Neutrophil (primary cell): ENCODE data around the gene ZNF362.
"Not testable (repeated sequence)": the region's sequence is repeated elsewhere in the genome, so short reads cannot be mapped to it uniquely, and the experiment has no call there.

Experiments used
- H3K27ac ChIP-seq: fragments of 200-600 bp; sonication (generic); 2 replicates; pipeline ENCODE4 v1.5.1; 2016; ENCODE audit warnings: mild to moderate bottlenecking, moderate library complexity
- H3K27me3 ChIP-seq: fragments of 200-600 bp; sonication (generic); 2 replicates; pipeline ENCODE4 v1.6.0; 2016; ENCODE audit warnings: mild to moderate bottlenecking
- H3K36me3 ChIP-seq: fragments of 200-600 bp; sonication (generic); 2 replicates; pipeline ENCODE4 v1.5.1; 2017
- H3K4me1 ChIP-seq, 2 experiments: fragments of 200-600 bp in 1 of 2; sonication (generic) in 1 of 2; 1 replicate in 1 of 2; 2 replicates in 1 of 2; pipeline versions ENCODE4 v1.5.1 to v1.6.1; 2013 to 2016; ENCODE audit warnings: low read depth in 1 of 2, low read length in 1 of 2, mild to moderate bottlenecking in 1 of 2, moderate library complexity in 1 of 2; ENCODE audit not compliant: control insufficient read depth in 1 of 2, insufficient read depth in 1 of 2
- H3K4me3 ChIP-seq, 2 experiments: fragments of 200-600 bp in 1 of 2; sonication (generic) in 1 of 2; 1 replicate in 1 of 2; 2 replicates in 1 of 2; pipeline ENCODE4 v1.5.1; 2013 to 2016; ENCODE audit warnings: low read depth in 1 of 2, low read length in 1 of 2, mild to moderate bottlenecking in 1 of 2, moderate library complexity in 1 of 2
- H3K9me3 ChIP-seq: fragments of 200-600 bp; sonication (generic); 2 replicates; pipeline ENCODE4 v1.5.1; 2016
- TF ChIP-seq, protein P1 (sequence below): fragments of 200-600 bp; sonication (generic); IDR thresholded peaks from 2 replicates; pipeline ENCODE4 v1.5.1; 2016; ENCODE audit warnings: antibody characterized with exemption

The ZNF362 gene

DNA sequence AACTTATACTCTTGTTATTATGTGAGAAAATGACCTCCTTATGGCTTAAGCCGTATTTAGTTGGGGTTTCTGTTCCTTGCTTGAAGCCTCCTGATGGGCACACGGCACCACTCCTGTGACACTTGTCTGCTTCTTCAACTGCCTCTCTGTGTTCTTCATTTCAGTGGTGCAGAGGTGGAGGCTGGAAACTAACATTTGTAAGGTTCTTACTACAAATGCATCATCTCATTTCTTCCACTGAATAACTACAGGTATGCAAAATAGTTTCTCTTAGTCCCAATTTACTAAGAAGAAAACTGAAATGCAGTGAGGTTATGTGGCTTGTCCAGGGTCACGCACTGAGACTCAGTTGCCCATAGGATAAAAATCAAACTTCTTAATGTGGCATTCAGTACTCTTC is 23.6 kb upstream of the ZNF362 start:
- TF ChIP-seq, protein P1, sequence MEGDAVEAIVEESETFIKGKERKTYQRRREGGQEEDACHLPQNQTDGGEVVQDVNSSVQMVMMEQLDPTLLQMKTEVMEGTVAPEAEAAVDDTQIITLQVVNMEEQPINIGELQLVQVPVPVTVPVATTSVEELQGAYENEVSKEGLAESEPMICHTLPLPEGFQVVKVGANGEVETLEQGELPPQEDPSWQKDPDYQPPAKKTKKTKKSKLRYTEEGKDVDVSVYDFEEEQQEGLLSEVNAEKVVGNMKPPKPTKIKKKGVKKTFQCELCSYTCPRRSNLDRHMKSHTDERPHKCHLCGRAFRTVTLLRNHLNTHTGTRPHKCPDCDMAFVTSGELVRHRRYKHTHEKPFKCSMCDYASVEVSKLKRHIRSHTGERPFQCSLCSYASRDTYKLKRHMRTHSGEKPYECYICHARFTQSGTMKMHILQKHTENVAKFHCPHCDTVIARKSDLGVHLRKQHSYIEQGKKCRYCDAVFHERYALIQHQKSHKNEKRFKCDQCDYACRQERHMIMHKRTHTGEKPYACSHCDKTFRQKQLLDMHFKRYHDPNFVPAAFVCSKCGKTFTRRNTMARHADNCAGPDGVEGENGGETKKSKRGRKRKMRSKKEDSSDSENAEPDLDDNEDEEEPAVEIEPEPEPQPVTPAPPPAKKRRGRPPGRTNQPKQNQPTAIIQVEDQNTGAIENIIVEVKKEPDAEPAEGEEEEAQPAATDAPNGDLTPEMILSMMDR, result no peak
- peaks cover 38% of the 10 kb centered on the region for H3K27me3 ChIP-seq
- H3K4me3 ChIP-seq, result no peak overlapping the region
- H3K9me3 ChIP-seq, result no peaks in the 10 kb centered on the region
- H3K27ac ChIP-seq, result no peak overlapping the region
- no peaks in the 10 kb centered on the region for H3K4me1 ChIP-seq
- H3K36me3 ChIP-seq, result no peaks in the 10 kb centered on the region

DNA sequence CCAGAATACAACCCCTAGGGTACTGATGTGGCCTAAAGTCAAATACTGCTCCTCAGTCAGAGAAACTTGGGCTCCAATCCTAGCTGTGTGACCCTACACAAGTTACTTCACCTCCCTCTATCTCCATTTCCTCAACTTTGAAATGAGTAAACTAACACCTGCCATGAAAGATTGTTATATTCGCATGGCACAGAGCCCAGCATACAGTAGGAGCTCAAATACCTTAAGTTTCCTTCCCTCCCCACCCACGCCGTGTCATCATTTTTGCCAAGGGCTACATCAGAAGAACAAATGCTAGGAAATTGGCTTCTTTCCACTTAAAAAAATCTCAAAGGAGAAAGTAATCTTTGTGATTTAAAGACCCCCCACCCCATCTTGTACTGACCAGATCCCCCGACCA is 22.2 kb upstream of the ZNF362 start:
- Histone ChIP-seq H3K27me3 (peaks cover 26% of the 10 kb centered on the region), H3K27ac (no peak overlapping the region), H3K36me3 (no peaks in the 10 kb centered on the region), H3K4me3 (no peak overlapping the region), H3K4me1 (no peaks in the 10 kb centered on the region), H3K9me3 (no peaks in the 10 kb centered on the region)
- TF ChIP-seq, protein P1, result no peak

DNA sequence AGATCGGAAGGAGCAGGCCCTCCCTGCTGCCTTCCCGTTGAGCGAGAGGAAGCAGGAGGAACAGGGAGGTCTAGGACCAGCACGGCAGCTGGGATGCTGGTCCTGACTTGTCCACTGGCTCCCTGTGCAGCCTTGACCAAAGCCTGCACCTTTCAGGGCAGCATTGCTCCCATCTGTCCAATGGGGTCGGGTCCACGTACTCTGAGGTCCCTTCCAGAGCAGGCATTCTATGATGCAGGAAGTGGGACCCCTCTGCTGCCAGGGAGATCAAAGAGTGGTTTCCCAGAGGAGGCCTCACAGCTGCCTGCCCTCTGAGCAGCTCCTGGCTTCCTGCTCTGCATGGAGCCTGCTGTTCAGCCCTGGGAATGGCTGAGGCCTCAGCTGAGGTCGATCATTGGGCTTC is 21.7 kb upstream of the ZNF362 start:
- Histone ChIP-seq H3K9me3 (no peaks in the 10 kb centered on the region), H3K36me3 (no peaks in the 10 kb centered on the region), H3K4me1 (no peaks in the 10 kb centered on the region), H3K4me3 (no peak overlapping the region), H3K27ac (no peak overlapping the region), H3K27me3 (peaks cover 27% of the 10 kb centered on the region)
- TF ChIP-seq, protein P1, result no peak

DNA sequence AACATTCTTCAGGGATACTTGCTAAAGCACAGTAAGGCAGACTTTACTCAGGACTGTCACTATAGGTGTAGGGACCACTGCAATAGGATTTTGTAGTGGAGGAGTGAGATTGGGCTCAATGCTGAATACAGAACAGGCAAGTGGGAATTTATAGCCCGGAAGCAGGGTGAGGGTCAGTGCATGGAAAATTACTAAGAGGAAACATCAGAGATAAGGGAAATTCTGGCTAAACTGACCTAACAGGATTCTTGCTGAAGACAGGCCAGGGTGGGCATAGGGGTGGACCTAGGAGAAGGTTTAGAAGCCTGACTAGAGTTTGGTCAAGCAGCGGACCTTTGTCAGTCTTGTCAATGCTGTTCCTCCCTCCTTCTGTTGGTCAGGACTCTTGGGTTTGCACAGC is 20.8 kb upstream of the ZNF362 start:
- Histone ChIP-seq H3K4me1 (no peaks in the 10 kb centered on the region), H3K27ac (no peak overlapping the region), H3K4me3 (no peak overlapping the region), H3K9me3 (no peaks in the 10 kb centered on the region), H3K36me3 (no peaks in the 10 kb centered on the region), H3K27me3 (peaks cover 26% of the 10 kb centered on the region)
- TF ChIP-seq, protein P1, result no peak

DNA sequence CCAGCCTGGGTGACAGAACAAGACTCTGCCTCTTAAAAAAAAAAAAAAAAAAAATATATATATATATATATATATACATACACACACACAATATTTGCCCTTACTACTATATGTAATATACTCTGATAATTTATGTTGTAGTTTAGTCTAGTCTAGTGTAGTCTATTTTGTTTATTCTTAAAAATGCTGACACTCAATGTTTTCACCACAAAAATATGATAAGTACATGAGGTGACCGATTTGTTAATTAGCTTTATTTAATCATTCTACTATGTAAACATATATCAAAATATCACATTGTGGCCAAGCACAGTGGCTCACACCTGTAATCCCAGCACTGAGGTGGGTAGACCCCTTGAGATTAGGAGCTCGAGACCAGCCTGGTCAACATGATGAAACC is 19.8 kb upstream of the ZNF362 start:
- no peak overlapping the region for H3K27ac ChIP-seq
- no peaks in the 10 kb centered on the region for H3K36me3 ChIP-seq
- TF ChIP-seq, protein P1, result no peak
- H3K4me3 ChIP-seq, result no peak overlapping the region
- H3K9me3 ChIP-seq, result no peaks in the 10 kb centered on the region
- peaks cover 28% of the 10 kb centered on the region for H3K27me3 ChIP-seq
- H3K4me1 ChIP-seq, result no peaks in the 10 kb centered on the region

DNA sequence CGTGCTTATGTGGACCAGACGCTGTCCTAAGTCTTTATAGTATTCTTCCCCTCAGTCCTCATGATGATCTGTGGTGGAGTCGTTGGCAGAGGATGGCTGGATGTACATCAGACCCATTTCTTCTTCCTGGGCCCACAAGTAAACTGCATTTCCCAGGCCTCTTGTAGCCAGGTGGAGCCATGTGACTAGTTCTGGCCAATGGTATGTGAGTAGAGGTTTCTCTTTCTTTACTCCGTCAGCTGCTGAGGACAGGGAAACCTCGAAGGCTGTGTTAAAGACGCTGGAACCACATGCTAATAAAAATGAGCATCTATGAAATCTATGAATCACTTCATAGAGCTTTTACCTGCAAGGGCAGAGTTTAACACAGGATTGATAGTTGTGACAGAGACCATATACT is 18.7 kb upstream of the ZNF362 start:
- Histone ChIP-seq H3K36me3 (no peaks in the 10 kb centered on the region), H3K4me1 (no peaks in the 10 kb centered on the region), H3K27ac (no peak overlapping the region), H3K27me3 (peaks cover 33% of the 10 kb centered on the region), H3K4me3 (no peak overlapping the region), H3K9me3 (no peaks in the 10 kb centered on the region)
- TF ChIP-seq, protein P1, result no peak

DNA sequence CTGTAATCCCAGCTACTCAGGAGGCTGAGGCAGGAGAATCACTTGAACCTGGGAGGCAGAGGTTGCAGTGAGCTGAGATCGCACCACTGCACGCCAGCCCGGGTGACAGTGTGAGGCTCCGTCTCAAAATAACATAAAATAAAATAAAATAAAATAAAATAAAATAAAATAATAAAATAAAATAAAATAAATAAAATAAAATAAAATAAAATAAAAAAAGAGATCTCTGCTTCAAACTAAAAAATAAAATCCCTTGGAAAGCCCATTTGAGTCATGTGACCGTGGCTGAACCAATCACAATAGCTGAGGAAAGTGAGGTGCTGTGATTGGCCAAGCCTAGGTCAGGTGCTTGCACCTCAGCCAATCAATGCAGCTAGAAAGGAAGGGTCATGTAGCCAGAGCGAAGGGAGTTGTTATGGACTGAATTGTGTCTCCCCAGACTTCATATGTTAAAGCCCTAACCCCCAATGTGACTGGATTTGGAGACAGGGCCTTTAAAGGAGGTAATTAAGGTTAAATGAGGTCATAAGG is 18.0 kb upstream of the ZNF362 start:
- H3K27ac ChIP-seq, H3K36me3 ChIP-seq, H3K4me1 ChIP-seq, H3K9me3 ChIP-seq, H3K4me3 ChIP-seq: not testable (repeated sequence)
- H3K27me3 ChIP-seq, result peaks cover 27% of the 10 kb centered on the region

DNA sequence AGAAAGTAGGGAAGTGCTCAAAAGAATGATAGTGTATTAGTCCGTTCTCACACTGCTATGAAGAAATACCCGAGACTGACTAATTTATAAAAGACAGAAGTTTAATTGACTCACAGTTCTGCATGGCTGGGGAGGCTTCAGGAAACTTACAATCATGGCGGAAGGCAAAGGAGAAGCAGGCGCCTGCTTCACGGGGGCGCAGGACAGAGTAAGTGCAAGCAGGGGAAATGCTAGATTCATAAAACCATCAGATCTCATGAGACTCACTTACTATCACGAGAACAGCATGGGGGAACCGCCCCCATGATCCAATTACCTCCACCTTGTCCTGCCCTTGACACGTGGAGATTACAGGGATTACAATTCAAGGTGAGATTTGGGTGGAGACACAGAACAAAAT is 16.9 kb upstream of the ZNF362 start:
- not testable (repeated sequence) for H3K4me3 ChIP-seq, H3K36me3 ChIP-seq, H3K4me1 ChIP-seq, H3K27ac ChIP-seq, H3K9me3 ChIP-seq
- H3K27me3 ChIP-seq, result peaks cover 27% of the 10 kb centered on the region
